ENCODE data around the gene POLR2M.

- TF ChIP-seq POLR2A (IDR thresholded peaks at IDR 0.05; ENCODE audit: low read depth, low read length) (no peak), TAF1 (IDR thresholded peaks at IDR 0.05; ENCODE audit: borderline replicate concordance, low read depth, low read length) (no peak), POLR2AphosphoS5 (IDR thresholded peaks at IDR 0.05; ENCODE audit: low read depth, low read length) (no peak)
These were observed 19.9 kb downstream of the POLR2M start for GRCh38 chr15:57726411-57726810.
